Smooth muscle cell (in vitro differentiated cells): ENCODE results near the gene CLPTM1L. TPM values are rescaled to one million over a fixed set of nuclear protein-coding genes. Genes with fewer than 3 reads are reported as not detected.

ENCODE experiments used
- DNase-seq: peaks from one replicate; lab custom pipeline; 2025; ENCODE audit not compliant: unreplicated experiment; lab: John Stamatoyannopoulos, UW
- H2AFZ ChIP-seq: fragments of 200-600 bp; sonication (generic); 2 replicates; pipeline ENCODE4 v1.6.0; 2016; ENCODE audit warnings: antibody characterized with exemption, low read depth, mild to moderate bottlenecking
- H3F3A ChIP-seq: fragments of 200-600 bp; sonication (generic); 2 replicates; pipeline ENCODE4 v1.6.0; 2017; ENCODE audit warnings: antibody characterized with exemption, low read depth
- H3K27ac ChIP-seq: fragments of 200-600 bp; sonication (generic); 2 replicates; pipeline ENCODE4 v1.5.1; 2016; ENCODE audit warnings: low read depth, mild to moderate bottlenecking
- H3K27me3 ChIP-seq: fragments of 200-600 bp; sonication (generic); 2 replicates; pipeline ENCODE4 v1.6.1; 2016; ENCODE audit warnings: low read depth, mild to moderate bottlenecking
- H3K36me3 ChIP-seq: fragments of 200-600 bp; sonication (generic); 2 replicates; pipeline ENCODE4 v1.5.1; 2016; ENCODE audit warnings: low read depth
- H3K4me1 ChIP-seq: fragments of 200-600 bp; sonication (generic); 2 replicates; pipeline ENCODE4 v1.5.1; 2016; ENCODE audit warnings: low read depth
- H3K4me2 ChIP-seq: fragments of 200-600 bp; sonication (generic); 2 replicates; pipeline ENCODE4 v1.6.0; 2016; ENCODE audit warnings: mild to moderate bottlenecking
- H3K4me3 ChIP-seq: fragments of 200-600 bp; sonication (generic); 2 replicates; pipeline ENCODE4 v1.5.1; 2016; ENCODE audit warnings: mild to moderate bottlenecking
- H3K79me2 ChIP-seq: fragments of 200-600 bp; sonication (generic); 2 replicates; pipeline ENCODE4 v1.6.0; 2016; ENCODE audit warnings: low read depth, mild to moderate bottlenecking
- H3K9ac ChIP-seq: fragments of 200-600 bp; sonication (generic); 2 replicates; pipeline ENCODE4 v1.6.0; 2016; ENCODE audit warnings: low read depth
- H3K9me3 ChIP-seq: fragments of 200-600 bp; sonication (generic); replicated peaks from 2 replicates; pipeline ENCODE4 v1.5.1; 2016; ENCODE audit warnings: low read depth
- H4K20me1 ChIP-seq: fragments of 200-600 bp; sonication (generic); 2 replicates; pipeline ENCODE4 v1.6.0; 2016; ENCODE audit warnings: low read depth
- WGBS: methylation state at CpG from one replicate; pipeline ENCODE4 v1.1.7; 2016; ENCODE audit warnings: low lambda C conversion rate; 5-methylcytosine and 5-hydroxymethylcytosine counted together
- polyA plus RNA-seq: library from polyadenylated mRNA; unstranded; fragments of >200 nt; fragmentation: Nextera tagmentation; extraction: Ambion mirVana; gene quantifications from 2 replicates; pipeline ENCODE4 v1.2.1, GENCODE V29; 2016
- total RNA-seq: library from RNA; depleted of rRNA; stranded (reverse); fragments of >200 nt; gene quantifications from 2 replicates; pipeline ENCODE4 v1.2.3, GENCODE V29; 2014
- TF ChIP-seq, protein P1 (sequence below): fragments of 200-600 bp; sonication (generic); IDR thresholded peaks from 2 replicates; pipeline ENCODE4 v1.5.1; 2017; ENCODE audit warnings: borderline replicate concordance, mild to moderate bottlenecking, antibody characterized with exemption; ENCODE audit not compliant: insufficient read depth, poor library complexity, severe bottlenecking

CLPTM1L gene
- total and polyA plus RNA-seq, 2 experiments from 2014 or later = 125 to 127 TPM

DNA sequence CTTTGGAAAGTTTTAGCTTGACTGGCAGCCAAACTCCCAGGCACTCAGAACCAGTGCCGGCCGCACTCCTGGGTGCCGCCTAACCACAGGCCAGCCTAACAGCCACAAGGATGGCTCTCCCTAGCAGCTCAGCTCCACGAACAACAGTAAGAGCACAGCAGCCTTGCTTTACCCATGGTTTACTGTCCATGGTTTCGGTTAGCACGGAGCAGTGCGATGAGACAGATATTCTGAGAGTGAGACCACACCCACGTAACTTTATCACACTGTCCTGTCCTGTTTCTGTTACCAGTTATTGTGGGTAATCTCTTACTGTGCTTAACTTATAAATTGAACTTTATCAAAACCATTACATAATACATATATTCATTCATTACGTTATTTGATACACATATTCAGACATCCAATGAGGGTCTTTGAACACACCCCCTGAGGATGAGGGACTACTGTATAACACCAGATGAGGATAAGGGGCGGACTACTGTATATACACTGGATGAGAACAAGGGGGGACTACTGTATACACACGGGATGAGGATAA lies 12.4 kb downstream of the CLPTM1L start:
- peaks cover 9% of the 10 kb centered on the region for H3F3A ChIP-seq
- WGBS = 97% methylated on average over 11 of the region's 11 CpGs
- H3K9me3 ChIP-seq = no peaks in the 10 kb centered on the region
- no peak overlapping the region for H3K4me3 ChIP-seq
- no peak overlapping the region for H3K27ac ChIP-seq
- H3K79me2 ChIP-seq = no peaks in the 10 kb centered on the region
- H4K20me1 ChIP-seq = no peaks in the 10 kb centered on the region
- TF ChIP-seq, protein P1, sequence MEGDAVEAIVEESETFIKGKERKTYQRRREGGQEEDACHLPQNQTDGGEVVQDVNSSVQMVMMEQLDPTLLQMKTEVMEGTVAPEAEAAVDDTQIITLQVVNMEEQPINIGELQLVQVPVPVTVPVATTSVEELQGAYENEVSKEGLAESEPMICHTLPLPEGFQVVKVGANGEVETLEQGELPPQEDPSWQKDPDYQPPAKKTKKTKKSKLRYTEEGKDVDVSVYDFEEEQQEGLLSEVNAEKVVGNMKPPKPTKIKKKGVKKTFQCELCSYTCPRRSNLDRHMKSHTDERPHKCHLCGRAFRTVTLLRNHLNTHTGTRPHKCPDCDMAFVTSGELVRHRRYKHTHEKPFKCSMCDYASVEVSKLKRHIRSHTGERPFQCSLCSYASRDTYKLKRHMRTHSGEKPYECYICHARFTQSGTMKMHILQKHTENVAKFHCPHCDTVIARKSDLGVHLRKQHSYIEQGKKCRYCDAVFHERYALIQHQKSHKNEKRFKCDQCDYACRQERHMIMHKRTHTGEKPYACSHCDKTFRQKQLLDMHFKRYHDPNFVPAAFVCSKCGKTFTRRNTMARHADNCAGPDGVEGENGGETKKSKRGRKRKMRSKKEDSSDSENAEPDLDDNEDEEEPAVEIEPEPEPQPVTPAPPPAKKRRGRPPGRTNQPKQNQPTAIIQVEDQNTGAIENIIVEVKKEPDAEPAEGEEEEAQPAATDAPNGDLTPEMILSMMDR = no peak
- no peak overlapping the region for H3K9ac ChIP-seq
- no peaks in the 10 kb centered on the region for H3K4me1 ChIP-seq
- H3K36me3 ChIP-seq = peaks cover 6% of the 10 kb centered on the region
- DNase-seq = no peak
- H3K4me2 ChIP-seq = no peak overlapping the region
- no peak overlapping the region for H2AFZ ChIP-seq
- H3K27me3 ChIP-seq = no peaks in the 10 kb centered on the region

DNA sequence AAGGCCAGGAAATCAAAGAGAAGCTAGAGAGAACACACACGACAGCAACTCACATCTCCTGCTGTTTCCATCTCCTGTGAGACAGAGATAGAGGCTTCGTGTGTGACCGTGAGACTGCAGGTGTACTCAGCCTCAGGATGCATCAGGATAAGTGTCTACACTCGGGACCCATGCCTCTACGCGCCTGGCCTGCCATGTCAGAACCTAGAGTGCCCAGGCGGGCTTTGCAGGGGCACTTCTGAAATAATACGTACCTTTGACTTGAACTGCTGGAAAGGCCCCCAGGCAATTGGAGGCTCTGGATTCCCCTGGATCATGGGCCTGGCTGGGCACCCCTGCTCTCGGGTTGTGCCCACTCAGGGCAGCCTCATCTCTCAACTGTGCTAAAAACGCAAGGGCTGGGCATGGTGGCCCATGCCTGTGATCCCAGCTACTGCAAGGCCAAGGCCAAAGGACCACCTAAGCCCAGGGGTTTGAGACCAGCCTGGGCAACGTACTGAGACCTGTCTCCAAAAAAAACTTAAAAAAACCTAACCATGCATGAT lies 13.0 kb downstream of the CLPTM1L start:
- DNase-seq = no peak
- H3K27ac ChIP-seq = no peak overlapping the region

DNA sequence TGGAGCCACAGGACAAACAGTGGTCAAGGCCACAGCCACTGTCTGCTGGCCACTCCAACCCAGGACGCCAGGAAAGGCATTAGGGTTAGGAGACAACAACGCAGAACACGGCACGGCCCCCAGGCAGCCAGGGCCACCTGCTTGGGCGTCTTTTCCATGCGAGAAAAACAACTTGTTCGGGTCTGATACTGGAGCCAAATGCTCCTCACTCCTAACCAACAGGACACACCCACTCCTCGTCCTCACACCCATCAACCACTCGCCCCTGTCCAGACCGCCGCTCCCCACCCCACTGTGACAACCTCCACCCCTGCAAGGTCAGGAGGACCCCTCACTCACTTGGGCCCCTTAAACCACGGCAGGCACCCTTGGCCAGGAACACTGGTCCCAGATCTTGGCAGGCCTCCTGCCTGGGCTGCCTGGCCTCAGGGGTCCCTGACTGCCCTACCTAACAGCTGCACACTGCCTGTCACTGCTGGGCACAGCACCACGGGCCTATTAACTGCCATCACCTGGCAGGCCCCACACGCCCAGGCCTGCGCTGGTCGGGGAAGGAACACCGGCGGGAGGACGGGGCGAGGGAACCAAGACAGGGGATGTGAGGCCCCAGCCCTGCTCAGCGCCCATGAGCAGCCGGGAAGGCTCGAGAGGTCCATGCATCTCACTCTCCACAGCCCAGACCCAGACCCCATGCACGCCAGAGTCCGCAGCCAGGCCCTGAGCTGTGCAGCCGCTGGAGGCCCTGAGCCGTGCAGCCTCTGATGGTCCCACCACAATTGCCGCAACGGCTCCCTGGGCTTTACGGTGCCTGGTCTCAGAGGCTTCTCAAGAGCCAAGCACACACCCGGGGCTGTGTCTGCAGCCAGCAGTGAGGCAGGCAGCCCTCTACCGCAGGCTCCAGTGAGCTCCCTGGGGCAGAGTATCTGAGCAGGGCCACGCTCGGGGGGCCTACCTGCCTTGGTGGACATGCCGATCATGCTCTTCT lies 13.8 kb downstream of the CLPTM1L start:
- H4K20me1 ChIP-seq = no peaks in the 10 kb centered on the region
- 98% methylated on average over 35 of the region's 35 CpGs for WGBS
- H3K4me2 ChIP-seq = no peak overlapping the region

More for the DNA sequence above, 13.0 kb downstream of the CLPTM1L start:
- no peaks in the 10 kb centered on the region for H3K4me1 ChIP-seq
- H2AFZ ChIP-seq = no peak overlapping the region
- peaks cover 6% of the 10 kb centered on the region for H3K36me3 ChIP-seq
- no peak overlapping the region for H3K9ac ChIP-seq
- H3K27me3 ChIP-seq = no peaks in the 10 kb centered on the region
- peaks cover 15% of the 10 kb centered on the region for H3F3A ChIP-seq
- TF ChIP-seq, protein P1 = no peak
- no peaks in the 10 kb centered on the region for H4K20me1 ChIP-seq
- H3K9me3 ChIP-seq = no peaks in the 10 kb centered on the region
- 96% methylated on average over 11 of the region's 11 CpGs for WGBS
- no peaks in the 10 kb centered on the region for H3K79me2 ChIP-seq
- no peak overlapping the region for H3K4me2 ChIP-seq
- no peak overlapping the region for H3K4me3 ChIP-seq

More for the DNA sequence above, 13.8 kb downstream of the CLPTM1L start:
- Histone ChIP-seq H3F3A (peaks cover 21% of the 10 kb centered on the region), H3K27me3 (no peaks in the 10 kb centered on the region), H2AFZ (no peak overlapping the region), H3K27ac (no peak overlapping the region), H3K79me2 (no peaks in the 10 kb centered on the region), H3K9ac (no peak overlapping the region), H3K36me3 (peaks cover 6% of the 10 kb centered on the region), H3K9me3 (no peaks in the 10 kb centered on the region), H3K4me1 (no peaks in the 10 kb centered on the region), H3K4me3 (no peak overlapping the region)
- no peak for DNase-seq
- TF ChIP-seq, protein P1 = no peak
